Activated T-cell treated with anti-CD3 and anti-CD28 coated beads, Interleukin-2, amount 50 U/mL, for 24 hours (primary cell): Measurements from ENCODE around the gene MPDU1.
A peak's percentile ranks its signal among the peaks of the same experiment; 100 is the strongest.
"Not testable (repeated sequence)": the region's sequence is repeated elsewhere in the genome, so short reads cannot be mapped to it uniquely, and the experiment has no call there.

Experiments
- DNase-seq: peaks from one replicate; pipeline ENCODE4 v3.0.0-alpha.2; 2020
- H3K27ac Mint-ChIP-seq: 2 replicates; pipeline ENCODE4 v1.8.0; 2020; ENCODE audit warnings: mild to moderate bottlenecking, mixed read lengths
- H3K27me3 Mint-ChIP-seq: 2 replicates; pipeline ENCODE4 v1.8.0; 2020; ENCODE audit warnings: mixed read lengths
- H3K36me3 Mint-ChIP-seq: 2 replicates; pipeline ENCODE4 v1.8.0; 2020; ENCODE audit warnings: low read depth, mixed read lengths
- H3K4me1 Mint-ChIP-seq: 2 replicates; pipeline ENCODE4 v1.8.0; 2020; ENCODE audit warnings: low read depth, mixed read lengths
- H3K4me3 Mint-ChIP-seq: 2 replicates; pipeline ENCODE4 v1.8.0; 2020; ENCODE audit warnings: mild to moderate bottlenecking, moderate library complexity, mixed read lengths
- H3K9me3 Mint-ChIP-seq: 2 replicates; pipeline ENCODE4 v1.8.0; 2020; ENCODE audit warnings: mixed read lengths

MPDU1 gene

DNA sequence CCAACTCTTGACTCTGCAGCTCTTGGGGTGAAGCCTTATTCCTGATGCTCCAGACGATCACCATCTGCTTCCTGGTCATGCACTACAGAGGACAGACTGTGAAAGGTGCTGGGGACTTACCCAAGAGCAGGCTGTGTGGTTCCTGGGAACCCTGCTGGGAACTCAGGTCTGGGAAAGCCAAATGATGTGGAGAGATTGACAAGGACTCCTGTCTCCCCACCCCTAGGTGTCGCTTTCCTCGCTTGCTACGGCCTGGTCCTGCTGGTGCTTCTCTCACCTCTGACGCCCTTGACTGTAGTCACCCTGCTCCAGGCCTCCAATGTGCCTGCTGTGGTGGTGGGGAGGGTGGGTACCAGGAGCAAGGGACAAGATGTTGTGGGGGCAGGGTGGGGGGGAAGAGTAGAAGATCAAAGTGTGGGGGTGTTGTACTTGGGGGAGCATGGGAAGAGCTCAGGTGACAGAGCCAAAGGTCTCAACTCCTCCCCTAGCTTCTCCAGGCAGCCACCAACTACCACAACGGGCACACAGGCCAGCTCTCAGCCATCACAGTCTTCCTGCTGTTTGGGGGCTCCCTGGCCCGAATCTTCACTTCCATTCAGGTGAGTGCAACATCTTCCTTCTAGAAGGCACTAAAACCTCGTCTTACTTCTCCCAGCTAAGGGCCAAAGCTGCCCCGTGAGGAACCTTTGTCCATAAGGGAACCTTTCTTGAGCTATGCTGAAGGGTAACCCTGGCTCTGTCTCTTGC is 3.2 kb downstream of the MPDU1 start:
- Mint-ChIP-seq H3K4me3 (no peak overlapping the region), H3K9me3 (no peaks in the 10 kb centered on the region), H3K36me3 (peaks cover 85% of the 10 kb centered on the region), H3K4me1 (peaks cover 35% of the 10 kb centered on the region), H3K27ac (peak overlapping the region; percentile 71), H3K27me3 (no peaks in the 10 kb centered on the region)
- DNase-seq = no peak

DNA sequence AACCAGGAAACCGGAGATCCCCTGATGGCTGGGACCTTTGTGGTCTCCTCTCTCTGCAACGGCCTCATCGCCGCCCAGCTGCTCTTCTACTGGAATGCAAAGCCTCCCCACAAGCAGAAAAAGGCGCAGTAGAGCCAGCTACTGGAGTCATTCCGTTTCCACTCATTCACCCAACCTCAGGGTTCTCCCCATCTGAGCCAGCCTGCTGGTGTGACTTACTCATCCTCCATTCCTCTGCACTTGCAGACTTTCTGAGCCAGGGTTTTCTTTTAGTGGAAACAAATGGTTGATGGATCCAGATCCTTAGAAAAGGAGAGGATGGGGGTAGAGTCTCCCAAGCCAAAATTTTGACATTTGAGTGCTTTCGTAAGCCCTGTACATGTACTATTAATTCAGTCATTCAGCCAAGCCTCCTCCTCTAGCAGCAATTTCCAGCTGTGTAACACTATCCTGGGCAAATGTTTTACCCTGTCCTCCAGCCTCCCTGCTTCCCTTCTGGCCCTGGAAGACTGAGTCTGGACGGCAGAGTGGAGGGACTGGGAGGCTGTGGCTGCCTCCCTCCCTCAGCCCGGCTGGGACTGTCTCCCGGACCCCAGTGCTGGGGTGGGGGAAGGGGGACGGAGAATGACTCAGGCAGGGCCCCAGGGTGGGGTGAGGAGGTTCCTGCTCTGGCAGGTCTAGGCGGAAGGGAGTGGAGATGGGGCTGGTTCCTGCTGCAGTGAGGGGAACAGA is 3.9 kb downstream of the MPDU1 start:
- no peaks in the 10 kb centered on the region for H3K9me3 Mint-ChIP-seq
- peaks cover 27% of the 10 kb centered on the region for H3K4me1 Mint-ChIP-seq
- H3K4me3 Mint-ChIP-seq = no peak overlapping the region
- peaks cover 86% of the 10 kb centered on the region for H3K36me3 Mint-ChIP-seq
- peak overlapping the region; percentile 71 for H3K27ac Mint-ChIP-seq
- no peak for DNase-seq
- H3K27me3 Mint-ChIP-seq = no peaks in the 10 kb centered on the region

DNA sequence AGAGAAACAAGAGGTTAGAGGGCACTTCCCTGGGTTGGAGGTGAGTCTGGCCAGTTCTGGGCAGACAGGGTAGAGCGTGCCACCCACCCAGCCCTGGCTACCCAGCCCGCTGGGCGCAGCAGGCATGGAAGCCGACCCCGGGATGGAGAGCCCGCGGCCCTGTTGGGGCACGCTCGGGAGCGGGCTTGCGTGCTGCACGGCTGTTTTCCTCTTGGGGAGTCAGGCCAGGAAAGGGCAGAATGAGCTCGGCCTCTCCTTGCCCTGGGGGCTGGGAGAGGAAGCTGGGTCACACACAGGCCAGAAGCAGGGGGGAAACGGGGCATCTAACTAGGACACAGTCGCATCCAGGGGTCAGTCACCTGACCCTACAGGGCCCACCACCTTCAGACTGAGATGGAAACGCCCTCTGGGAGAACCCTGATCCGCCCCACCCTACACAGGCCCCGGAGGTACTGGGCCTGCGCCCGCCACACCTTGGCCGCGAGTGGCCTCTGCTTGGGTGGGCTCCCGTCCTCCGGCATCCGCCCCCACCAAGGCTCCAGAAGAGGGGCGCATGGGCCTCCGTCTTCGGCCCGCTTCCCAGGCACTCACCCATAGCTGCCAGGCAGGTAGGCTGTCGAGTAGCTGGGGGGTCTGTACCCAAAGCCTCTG is 5.0 kb downstream of the MPDU1 start:
- no peak for DNase-seq
- H3K4me1 Mint-ChIP-seq = peaks cover 20% of the 10 kb centered on the region
- peaks cover 89% of the 10 kb centered on the region for H3K36me3 Mint-ChIP-seq
- no peak overlapping the region for H3K27ac Mint-ChIP-seq
- no peaks in the 10 kb centered on the region for H3K9me3 Mint-ChIP-seq
- no peaks in the 10 kb centered on the region for H3K27me3 Mint-ChIP-seq
- no peak overlapping the region for H3K4me3 Mint-ChIP-seq

DNA sequence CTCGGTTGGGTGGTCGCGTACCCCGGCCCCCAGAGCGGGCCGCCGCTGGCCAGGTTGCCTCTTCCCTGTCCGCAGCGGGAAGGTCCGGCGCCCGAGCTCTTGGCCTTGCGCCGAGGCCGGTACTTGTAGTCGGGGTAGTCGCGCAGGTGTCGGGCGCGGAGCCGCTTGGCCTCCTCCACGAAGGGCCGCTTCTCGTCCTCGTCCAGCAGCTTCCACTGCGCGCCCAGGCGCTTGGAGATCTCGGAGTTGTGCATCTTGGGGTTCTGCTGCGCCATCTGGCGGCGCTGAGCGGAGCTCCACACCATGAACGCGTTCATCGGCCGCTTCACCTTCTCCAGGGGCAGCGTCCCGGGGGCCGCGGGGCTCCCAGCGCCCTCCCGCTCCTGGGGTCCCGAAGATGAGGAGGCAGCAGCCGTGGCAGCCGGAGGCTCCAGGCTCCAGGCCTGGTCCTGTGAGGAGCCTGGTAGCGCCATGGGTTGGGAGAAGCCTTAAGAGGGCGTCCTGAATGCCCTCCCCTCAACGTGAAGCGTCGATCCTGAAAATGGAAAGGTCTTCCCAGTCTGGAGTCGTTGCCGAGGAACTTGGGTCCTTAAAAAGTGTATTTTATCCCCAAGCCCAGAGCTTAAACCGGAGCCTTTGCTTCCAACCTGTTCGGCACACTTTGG is 5.7 kb downstream of the MPDU1 start:
- Mint-ChIP-seq H3K27me3 (no peaks in the 10 kb centered on the region), H3K36me3 (peaks cover 89% of the 10 kb centered on the region), H3K27ac (no peak overlapping the region), H3K4me3 (no peak overlapping the region), H3K4me1 (peaks cover 19% of the 10 kb centered on the region), H3K9me3 (no peaks in the 10 kb centered on the region)
- DNase-seq = peak; percentile 82

DNA sequence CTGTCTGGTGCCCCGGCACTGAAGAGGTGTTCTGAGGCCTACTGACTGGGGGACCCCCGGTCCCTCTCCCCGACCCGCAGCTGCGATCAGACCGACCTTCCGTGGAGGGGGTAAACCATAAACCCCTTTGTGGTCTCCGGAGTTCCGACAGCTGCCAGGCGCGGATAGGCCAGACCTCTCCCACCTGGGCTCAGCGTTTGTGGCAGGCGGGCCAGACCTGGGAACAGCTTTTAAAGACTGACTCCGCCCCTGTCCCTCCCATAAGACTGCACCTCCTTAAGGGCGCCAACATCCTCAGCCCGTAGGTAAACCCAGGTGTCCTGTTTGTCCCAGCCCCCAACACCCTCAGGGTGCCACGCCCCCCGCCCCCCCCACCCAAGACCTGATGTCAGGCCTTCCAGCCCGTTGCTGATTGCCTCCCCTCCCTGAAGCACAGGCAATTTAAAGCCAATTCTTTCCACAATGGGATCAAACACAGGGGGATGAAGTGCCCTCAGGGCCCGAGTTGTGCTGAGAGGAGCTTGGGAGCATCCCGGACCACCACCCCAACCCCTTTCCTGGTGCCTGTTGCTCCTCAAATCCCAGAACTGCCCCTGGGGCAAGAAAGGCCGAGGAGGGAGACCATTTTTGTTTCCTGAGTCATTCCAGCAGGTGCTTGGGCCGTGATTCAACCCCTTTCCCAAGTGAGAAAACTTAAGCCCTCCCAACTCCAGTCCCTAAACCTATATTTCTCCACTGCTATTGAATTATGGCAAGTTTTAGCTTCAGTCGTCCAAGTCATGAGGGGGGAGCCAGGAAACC is 6.4 kb downstream of the MPDU1 start, which contains the start of gene SOX15:
Gene SOX15, minus strand, starts transcription at position 204 of the 801 bp plus-strand sequence. CDS start 418 bp downstream, outside the sequence.
- H3K4me1 Mint-ChIP-seq = peaks cover 14% of the 10 kb centered on the region
- H3K36me3 Mint-ChIP-seq = peaks cover 87% of the 10 kb centered on the region
- H3K27me3 Mint-ChIP-seq = no peaks in the 10 kb centered on the region
- H3K27ac Mint-ChIP-seq = peak within 1 kb of the TSS; percentile 79
- DNase-seq = peak; percentile 46
- H3K9me3 Mint-ChIP-seq = no peaks in the 10 kb centered on the region
- no peak within 1 kb of the TSS for H3K4me3 Mint-ChIP-seq

DNA sequence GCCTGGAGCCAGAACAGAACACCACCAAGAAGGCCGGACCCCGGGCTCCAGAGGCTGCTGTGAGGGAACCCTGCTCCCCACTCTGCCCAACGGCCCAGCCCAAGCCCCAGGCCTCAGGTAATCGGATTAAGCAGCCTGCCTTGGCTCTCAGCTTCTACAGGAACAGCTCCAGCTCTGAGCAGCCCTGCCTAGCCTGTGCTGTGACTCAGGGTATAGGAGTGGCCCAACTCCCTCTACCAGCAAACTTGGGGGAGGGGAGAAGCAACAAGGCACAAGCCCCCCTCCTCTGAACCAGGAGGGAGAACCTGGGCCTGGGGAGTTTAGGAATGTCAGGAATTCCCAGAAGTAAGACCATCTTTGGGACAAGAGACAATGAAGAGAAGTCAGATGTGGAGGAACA is 7.1 kb downstream of the MPDU1 start:
- no peaks in the 10 kb centered on the region for H3K27me3 Mint-ChIP-seq
- peak overlapping the region; percentile 79 for H3K27ac Mint-ChIP-seq
- no peaks in the 10 kb centered on the region for H3K9me3 Mint-ChIP-seq
- H3K4me1 Mint-ChIP-seq = peaks cover 9% of the 10 kb centered on the region
- H3K4me3 Mint-ChIP-seq = no peak overlapping the region
- DNase-seq = no peak
- H3K36me3 Mint-ChIP-seq = peaks cover 89% of the 10 kb centered on the region

DNA sequence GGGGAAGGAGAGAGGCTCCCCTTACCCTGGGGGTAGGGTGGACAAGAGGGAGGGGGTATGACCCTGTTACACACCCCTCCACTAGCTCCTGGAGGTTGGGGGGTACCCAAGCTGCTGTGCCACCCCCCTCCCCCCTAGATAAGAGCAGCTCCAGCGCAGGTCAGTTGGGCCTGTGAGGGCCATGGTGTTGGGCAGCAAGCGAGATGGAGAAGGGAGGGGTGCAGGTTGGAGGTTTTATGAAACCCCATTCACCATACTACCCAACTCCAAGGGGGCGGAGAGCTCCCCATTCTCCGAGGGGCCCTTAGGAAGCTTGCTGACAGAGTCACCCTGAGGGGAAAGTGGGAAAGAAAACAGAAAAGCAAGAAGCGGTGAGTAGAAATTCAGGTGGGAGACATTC is 7.9 kb downstream of the MPDU1 start:
- no peaks in the 10 kb centered on the region for H3K27me3 Mint-ChIP-seq
- H3K36me3 Mint-ChIP-seq = peaks cover 89% of the 10 kb centered on the region
- H3K27ac Mint-ChIP-seq = peak overlapping the region; percentile 26
- no peak for DNase-seq
- H3K9me3 Mint-ChIP-seq = no peaks in the 10 kb centered on the region
- H3K4me1 Mint-ChIP-seq = peaks cover 6% of the 10 kb centered on the region
- H3K4me3 Mint-ChIP-seq = no peak overlapping the region

DNA sequence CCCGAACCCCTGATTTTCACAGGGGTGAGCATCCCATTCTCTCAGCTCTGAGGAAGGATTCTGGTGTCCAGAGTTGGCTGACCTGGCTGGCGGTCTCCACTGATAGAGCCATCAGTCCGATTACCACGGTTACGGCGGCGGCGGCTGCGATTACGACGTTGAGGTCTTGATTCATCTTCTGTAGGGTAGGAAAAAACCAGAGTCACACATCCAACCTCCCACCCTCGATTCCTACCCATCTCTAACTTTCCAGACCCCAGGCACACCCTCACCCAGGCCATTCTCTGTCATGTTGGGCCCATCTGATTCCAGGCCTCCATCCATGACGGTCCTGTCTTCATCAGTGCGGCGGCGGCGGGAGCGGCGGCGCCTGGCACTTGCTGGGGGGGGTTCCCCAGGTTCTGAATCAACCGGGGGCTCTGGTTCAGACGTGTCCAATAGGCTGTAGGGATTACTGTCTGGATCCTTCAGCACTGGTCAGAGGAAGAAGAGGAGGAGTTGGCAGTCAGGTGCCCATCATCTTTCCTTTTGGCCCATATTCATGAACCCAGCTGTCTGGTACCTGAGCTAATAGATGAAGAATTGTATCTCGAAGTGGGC is 8.9 kb downstream of the MPDU1 start:
- no peak for DNase-seq
- peak overlapping the region; percentile 5 for H3K27ac Mint-ChIP-seq
- H3K4me1 Mint-ChIP-seq = peaks cover 4% of the 10 kb centered on the region
- no peaks in the 10 kb centered on the region for H3K9me3 Mint-ChIP-seq
- no peaks in the 10 kb centered on the region for H3K27me3 Mint-ChIP-seq
- peaks cover 90% of the 10 kb centered on the region for H3K36me3 Mint-ChIP-seq
- no peak overlapping the region for H3K4me3 Mint-ChIP-seq

DNA sequence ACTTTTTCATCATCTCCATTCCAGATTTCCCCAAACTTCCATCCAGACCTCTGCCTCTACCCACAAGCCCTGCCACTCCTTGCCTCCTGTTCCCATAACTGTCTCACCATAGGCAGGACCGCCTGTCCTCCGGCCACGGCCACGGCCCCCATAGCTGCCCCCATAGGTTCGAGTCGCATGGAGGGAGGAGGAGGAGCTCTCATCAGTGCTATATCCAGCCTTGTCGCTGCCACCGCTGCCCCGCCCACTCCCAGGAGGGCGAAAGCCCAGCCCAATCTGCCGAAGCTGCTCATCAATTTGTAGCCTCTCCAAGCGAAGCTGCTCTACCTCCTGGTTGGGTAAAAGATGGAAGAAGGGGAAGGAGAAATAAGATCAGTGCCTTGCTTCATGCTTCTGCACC is 9.6 kb downstream of the MPDU1 start:
- no peaks in the 10 kb centered on the region for H3K27me3 Mint-ChIP-seq
- no peak overlapping the region for H3K4me3 Mint-ChIP-seq
- H3K9me3 Mint-ChIP-seq = no peaks in the 10 kb centered on the region
- DNase-seq = no peak
- peak overlapping the region; percentile 15 for H3K27ac Mint-ChIP-seq
- H3K36me3 Mint-ChIP-seq = peaks cover 86% of the 10 kb centered on the region
- peaks cover 3% of the 10 kb centered on the region for H3K4me1 Mint-ChIP-seq

DNA sequence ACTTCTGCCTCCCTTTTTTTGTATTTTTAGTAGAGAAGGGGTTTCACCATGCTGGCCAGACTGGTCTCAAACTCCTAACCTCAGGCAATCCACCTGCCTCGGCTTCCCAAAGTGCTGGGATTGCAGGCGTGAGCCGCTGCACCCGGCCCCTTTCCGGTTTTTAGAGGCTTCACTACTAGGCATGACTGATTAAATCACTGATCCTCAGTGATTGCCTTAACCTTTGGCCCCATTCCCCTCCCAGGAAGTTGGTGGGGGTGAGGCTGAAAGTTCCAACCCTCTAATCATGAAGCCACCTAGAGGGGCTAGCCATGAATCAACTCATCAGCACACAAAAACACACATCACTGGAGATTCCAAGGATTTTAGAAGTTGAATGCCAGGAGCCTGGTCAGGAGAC is 13.9 kb downstream of the MPDU1 start:
- not testable (repeated sequence) for H3K4me3 Mint-ChIP-seq, H3K4me1 Mint-ChIP-seq, H3K27me3 Mint-ChIP-seq, H3K9me3 Mint-ChIP-seq, H3K27ac Mint-ChIP-seq, DNase-seq
- H3K36me3 Mint-ChIP-seq = peaks cover 90% of the 10 kb centered on the region

DNA sequence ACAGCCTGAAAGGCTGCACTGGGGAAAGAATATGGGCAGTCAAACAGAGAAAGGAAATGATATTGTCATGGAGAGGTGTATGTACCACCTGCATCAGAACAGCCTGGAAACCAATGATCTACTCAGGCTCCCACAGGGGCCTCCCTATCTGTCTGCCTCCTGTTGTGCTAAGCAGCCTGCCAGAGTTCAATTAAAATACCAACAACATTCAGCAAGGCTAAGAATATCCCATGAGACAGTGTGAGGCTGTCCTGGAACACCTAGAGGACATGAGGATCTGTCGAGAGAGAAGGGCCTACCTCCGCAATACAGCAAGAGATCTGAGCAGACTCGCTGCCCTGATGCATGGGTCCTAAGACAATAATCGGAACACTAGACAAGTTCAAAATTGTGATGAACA is 22.6 kb downstream of the MPDU1 start:
- H3K36me3 Mint-ChIP-seq = peaks cover 69% of the 10 kb centered on the region
- H3K9me3 Mint-ChIP-seq = no peaks in the 10 kb centered on the region
- H3K27me3 Mint-ChIP-seq = no peaks in the 10 kb centered on the region
- H3K4me1 Mint-ChIP-seq = peaks cover 20% of the 10 kb centered on the region
- H3K27ac Mint-ChIP-seq = peak overlapping the region; percentile 50
- H3K4me3 Mint-ChIP-seq = no peak overlapping the region
- DNase-seq = no peak

DNA sequence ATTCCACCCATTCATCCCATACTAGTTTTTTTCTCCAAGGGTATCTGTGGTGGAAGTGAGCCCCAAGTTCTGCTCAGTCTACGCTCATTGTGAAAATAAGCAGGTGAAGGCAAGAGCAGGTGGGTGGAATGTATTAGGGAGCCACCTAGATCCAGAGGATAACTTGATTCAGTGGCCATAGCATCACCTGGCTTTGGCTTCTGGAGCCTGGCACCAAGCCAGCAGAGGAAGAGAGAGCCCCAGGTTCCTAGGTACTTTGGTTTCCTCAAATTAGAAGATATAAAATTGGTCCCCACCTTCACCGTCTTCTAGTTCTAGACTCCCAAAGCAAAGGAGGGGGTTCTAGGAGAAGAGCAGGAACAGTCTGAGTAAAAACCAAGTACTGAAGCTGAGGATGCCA is 27.0 kb downstream of the MPDU1 start:
- no peak overlapping the region for H3K27ac Mint-ChIP-seq
- no peak for DNase-seq
- H3K4me1 Mint-ChIP-seq = peaks cover 46% of the 10 kb centered on the region
- H3K9me3 Mint-ChIP-seq = no peaks in the 10 kb centered on the region
- H3K4me3 Mint-ChIP-seq = no peak overlapping the region
- H3K36me3 Mint-ChIP-seq = peaks cover 52% of the 10 kb centered on the region
- no peaks in the 10 kb centered on the region for H3K27me3 Mint-ChIP-seq

DNA sequence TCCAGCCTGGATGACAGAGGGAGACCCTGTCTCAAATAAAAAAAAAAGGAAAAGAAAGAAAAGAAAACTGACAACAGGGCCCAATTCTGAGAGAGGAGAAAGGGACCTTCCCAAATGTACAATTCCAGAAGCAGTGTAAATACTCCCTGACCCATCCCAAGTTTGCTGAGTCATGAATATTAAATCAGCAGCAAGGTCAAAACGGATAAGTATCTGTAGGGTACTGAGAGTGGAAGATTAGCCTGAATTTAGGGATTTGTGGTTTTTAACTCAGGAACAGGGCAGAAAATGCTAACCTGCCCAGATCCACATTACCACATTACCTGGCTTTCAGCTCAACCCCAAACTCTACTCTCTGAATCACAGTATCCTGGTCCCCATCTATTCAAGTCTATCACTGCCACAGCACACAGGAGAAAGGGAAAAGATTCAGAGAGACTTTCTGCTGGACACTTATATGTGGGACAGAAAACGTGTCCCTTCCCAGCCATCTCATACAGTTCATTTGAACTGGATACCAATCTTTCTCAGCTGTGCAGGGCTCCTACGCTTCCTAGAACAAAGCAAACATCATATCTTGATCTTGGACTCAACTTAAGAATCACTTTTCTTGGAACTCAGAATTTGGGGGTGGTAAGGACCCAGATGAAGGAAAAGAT is 28.1 kb downstream of the MPDU1 start:
- Mint-ChIP-seq H3K4me3 (peak overlapping the region; percentile 88), H3K27me3 (no peaks in the 10 kb centered on the region), H3K4me1 (peaks cover 42% of the 10 kb centered on the region), H3K27ac (no peak overlapping the region), H3K36me3 (peaks cover 44% of the 10 kb centered on the region), H3K9me3 (no peaks in the 10 kb centered on the region)
- no peak for DNase-seq
